WTC11 (cell line): Measurements from ENCODE around the gene IL20RA. TPM values are rescaled to one million over a fixed set of nuclear protein-coding genes. Genes with fewer than 3 reads are reported as not detected.

Experiments
- ATAC-seq: fragments of 200-7000 bp; cut with Tn5 transposase; 2 replicates; pipeline ENCODE4 v1.10.0; 2021; ENCODE audit warnings: mild to moderate bottlenecking, moderate library complexity
- CTCF ChIA-PET: fragments of 300-600 bp; sonication (Branson Sonifier 250); formaldehyde crosslinking; loops from one replicate; lab custom pipeline; 2021; ENCODE audit warnings: antibody characterized with exemption; lab: Charles Lee
- POLR2A ChIA-PET: fragments of 350-600 bp; sonication (Branson Sonifier 250); formaldehyde crosslinking; loops from one replicate; lab custom pipeline; 2021; ENCODE audit warnings: antibody characterized with exemption; lab: Charles Lee
- DNase-seq: peaks from one replicate; pipeline ENCODE4 v3.0.0; 2021; ENCODE audit warnings: low spot score
- H3K27ac Mint-ChIP-seq: 2 replicates; pipeline ENCODE4 v1.8.0; 2021; ENCODE audit warnings: mixed read lengths
- H3K27me3 Mint-ChIP-seq: 2 replicates; pipeline ENCODE4 v1.8.0; 2021; ENCODE audit warnings: low read depth, mild to moderate bottlenecking, moderate library complexity, mixed read lengths
- H3K36me3 Mint-ChIP-seq: 2 replicates; pipeline ENCODE4 v1.8.0; 2021; ENCODE audit warnings: mixed read lengths
- H3K4me1 Mint-ChIP-seq: 2 replicates; pipeline ENCODE4 v1.8.0; 2022; ENCODE audit warnings: mixed read lengths
- H3K4me3 Mint-ChIP-seq: 2 replicates; pipeline ENCODE4 v1.8.0; 2021; ENCODE audit warnings: mild to moderate bottlenecking, moderate library complexity, mixed read lengths
- H3K9me3 Mint-ChIP-seq: 2 replicates; pipeline ENCODE4 v1.8.0; 2021; ENCODE audit warnings: mixed read lengths
- AFF4 ChIP-seq: sonication (generic); formaldehyde crosslinking; IDR thresholded peaks from 2 replicates; pipeline ENCODE4 v1.8.1; 2023; ENCODE audit warnings: mild to moderate bottlenecking, missing genetic modification reagents, borderline replicate concordance
- ELF4 ChIP-seq: sonication (generic); formaldehyde crosslinking; IDR thresholded peaks from 2 replicates; pipeline ENCODE4 v1.8.1; 2022; ENCODE audit warnings: low read depth, mild to moderate bottlenecking, moderate library complexity, missing genetic modification reagents
- FOXP1 ChIP-seq: sonication (generic); formaldehyde crosslinking; IDR thresholded peaks from 2 replicates; pipeline ENCODE4 v1.8.0; 2022; ENCODE audit warnings: missing genetic modification reagents, mild to moderate bottlenecking, moderate library complexity, borderline replicate concordance
- GRHL2 ChIP-seq: fragments of 250-450 bp; sonication (Bioruptor Pico); IDR thresholded peaks from 2 replicates; pipeline ENCODE4 v1.8.0; 2022; ENCODE audit warnings: mild to moderate bottlenecking, moderate library complexity; ENCODE audit not compliant: insufficient replicate concordance, severe bottlenecking
- GTF2I ChIP-seq: fragments of 250-450 bp; sonication (Bioruptor Pico); conservative IDR thresholded peaks from 2 replicates; pipeline ENCODE4 v1.4.0; 2021; ENCODE audit warnings: mild to moderate bottlenecking
- HMGA2 ChIP-seq: fragments of 250-450 bp; sonication (Bioruptor Pico); IDR thresholded peaks from 2 replicates; pipeline ENCODE4 v1.4.0; 2021; ENCODE audit warnings: mild to moderate bottlenecking, moderate library complexity
- MAX ChIP-seq: sonication (generic); formaldehyde crosslinking; IDR thresholded peaks from 2 replicates; pipeline ENCODE4 v1.8.0; 2022; ENCODE audit warnings: mild to moderate bottlenecking, missing genetic modification reagents
- MYBL2 ChIP-seq: sonication (generic); formaldehyde crosslinking; IDR thresholded peaks from 2 replicates; pipeline ENCODE4 v1.8.1; 2023; ENCODE audit warnings: mild to moderate bottlenecking, moderate library complexity, missing genetic modification reagents
- NR3C1 ChIP-seq: sonication (generic); formaldehyde crosslinking; conservative IDR thresholded peaks from 2 replicates; pipeline ENCODE4 v1.8.1; 2023; ENCODE audit warnings: low read depth, mild to moderate bottlenecking, missing genetic modification reagents
- PRRX2 ChIP-seq: fragments of 250-450 bp; sonication (Bioruptor Pico); IDR thresholded peaks from 2 replicates; pipeline ENCODE4 v1.8.0; 2021; ENCODE audit warnings: mild to moderate bottlenecking
- SOX15 ChIP-seq: fragments of 250-450 bp; sonication (Bioruptor Pico); IDR thresholded peaks from 2 replicates; pipeline ENCODE4 v1.9.0; 2021; ENCODE audit warnings: mild to moderate bottlenecking
- SP1 ChIP-seq: sonication (generic); formaldehyde crosslinking; conservative IDR thresholded peaks from 2 replicates; pipeline ENCODE4 v1.8.1; 2022; ENCODE audit warnings: missing genetic modification reagents
- TEAD1 ChIP-seq: sonication (generic); formaldehyde crosslinking; IDR thresholded peaks from 2 replicates; pipeline ENCODE4 v1.8.0; 2022; ENCODE audit warnings: mild to moderate bottlenecking, missing genetic modification reagents
- TEAD4 ChIP-seq: sonication (generic); formaldehyde crosslinking; IDR thresholded peaks from 2 replicates; pipeline ENCODE4 v1.8.0; 2022; ENCODE audit warnings: mild to moderate bottlenecking, missing genetic modification reagents
- ZNF121 ChIP-seq: sonication (generic); formaldehyde crosslinking; IDR thresholded peaks from 2 replicates; pipeline ENCODE4 v1.8.0; 2023; ENCODE audit warnings: missing genetic modification reagents
- ZNF416 ChIP-seq: fragments of 250-450 bp; sonication (Bioruptor Pico); IDR thresholded peaks from 2 replicates; pipeline ENCODE4 v1.9.0; 2021; ENCODE audit warnings: mild to moderate bottlenecking, inconsistent platforms
- ZNF671 ChIP-seq: fragments of 250-450 bp; sonication (Bioruptor Pico); IDR thresholded peaks from 2 replicates; pipeline ENCODE4 v1.8.0; 2021; ENCODE audit warnings: mild to moderate bottlenecking
- total RNA-seq: library from RNA; stranded (reverse); gene quantifications from 3 replicates; pipeline ENCODE4 v1.2.3, GENCODE V29; 2021
- TF ChIP-seq, protein P1 (sequence below): sonication (generic); formaldehyde crosslinking; IDR thresholded peaks from 2 replicates; pipeline ENCODE4 v1.8.0; 2022; ENCODE audit warnings: mild to moderate bottlenecking, missing genetic modification reagents
- TF ChIP-seq, protein P2 (sequence below): sonication (generic); formaldehyde crosslinking; IDR thresholded peaks from 2 replicates; pipeline ENCODE4 v1.8.1; 2023; ENCODE audit warnings: mild to moderate bottlenecking, missing genetic modification reagents
- TF ChIP-seq, protein P3 (sequence below): sonication (generic); formaldehyde crosslinking; IDR thresholded peaks from 2 replicates; pipeline ENCODE4 v1.8.1; 2022; ENCODE audit warnings: low read depth, missing genetic modification reagents, borderline replicate concordance
- TF ChIP-seq, protein P4 (sequence below): sonication (generic); formaldehyde crosslinking; IDR thresholded peaks from 2 replicates; pipeline ENCODE4 v1.8.1; 2023; ENCODE audit warnings: mild to moderate bottlenecking, missing genetic modification reagents

The IL20RA gene
- total RNA-seq, 1 experiment from 2014 or later, result 1.3 TPM

DNA sequence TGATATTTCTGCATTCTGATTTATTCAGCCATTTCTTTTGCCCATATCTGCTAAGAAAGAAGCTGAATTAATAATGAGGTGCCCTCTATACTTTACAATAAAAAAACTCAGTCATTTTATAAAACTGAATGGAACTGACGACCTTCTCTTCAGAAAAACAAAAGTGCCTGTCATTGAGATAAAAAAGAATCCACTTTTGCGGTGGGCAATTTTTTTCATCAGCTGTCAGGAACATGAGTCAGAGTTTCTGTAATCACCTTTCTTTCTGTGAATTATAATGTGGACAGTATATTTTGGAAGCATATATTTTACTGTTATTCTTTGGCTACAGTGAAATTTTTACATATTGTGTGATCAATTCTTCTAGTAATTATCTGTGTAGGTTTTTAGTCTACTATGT, 33.4 kb downstream of the IL20RA start:
- CTCF ChIA-PET, result no interaction called here
- no peaks in the 10 kb centered on the region for H3K9me3 Mint-ChIP-seq
- H3K36me3 Mint-ChIP-seq, result no peaks in the 10 kb centered on the region
- H3K27me3 Mint-ChIP-seq, result no peaks in the 10 kb centered on the region
- DNase-seq, result no peak
- H3K4me1 Mint-ChIP-seq, result no peaks in the 10 kb centered on the region
- H3K27ac Mint-ChIP-seq, result no peak overlapping the region
- TF ChIP-seq SP1 (no peak), ZNF416 (CRISPR knock-in tag) (no peak), ZNF671 (CRISPR knock-in tag) (no peak), PRRX2 (no peak), MAX (no peak), TEAD4 (CRISPR knock-in tag) (no peak), SOX15 (CRISPR knock-in tag) (no peak), AFF4 (CRISPR knock-in tag) (no peak), GRHL2 (CRISPR knock-in tag) (no peak), HMGA2 (no peak), GTF2I (CRISPR knock-in tag) (no peak), NR3C1 (no peak), ZNF121 (no peak)
- TF ChIP-seq, protein P1, sequence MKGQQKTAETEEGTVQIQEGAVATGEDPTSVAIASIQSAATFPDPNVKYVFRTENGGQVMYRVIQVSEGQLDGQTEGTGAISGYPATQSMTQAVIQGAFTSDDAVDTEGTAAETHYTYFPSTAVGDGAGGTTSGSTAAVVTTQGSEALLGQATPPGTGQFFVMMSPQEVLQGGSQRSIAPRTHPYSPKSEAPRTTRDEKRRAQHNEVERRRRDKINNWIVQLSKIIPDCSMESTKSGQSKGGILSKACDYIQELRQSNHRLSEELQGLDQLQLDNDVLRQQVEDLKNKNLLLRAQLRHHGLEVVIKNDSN (CRISPR knock-in tag), result no peak
- TF ChIP-seq, protein P2, sequence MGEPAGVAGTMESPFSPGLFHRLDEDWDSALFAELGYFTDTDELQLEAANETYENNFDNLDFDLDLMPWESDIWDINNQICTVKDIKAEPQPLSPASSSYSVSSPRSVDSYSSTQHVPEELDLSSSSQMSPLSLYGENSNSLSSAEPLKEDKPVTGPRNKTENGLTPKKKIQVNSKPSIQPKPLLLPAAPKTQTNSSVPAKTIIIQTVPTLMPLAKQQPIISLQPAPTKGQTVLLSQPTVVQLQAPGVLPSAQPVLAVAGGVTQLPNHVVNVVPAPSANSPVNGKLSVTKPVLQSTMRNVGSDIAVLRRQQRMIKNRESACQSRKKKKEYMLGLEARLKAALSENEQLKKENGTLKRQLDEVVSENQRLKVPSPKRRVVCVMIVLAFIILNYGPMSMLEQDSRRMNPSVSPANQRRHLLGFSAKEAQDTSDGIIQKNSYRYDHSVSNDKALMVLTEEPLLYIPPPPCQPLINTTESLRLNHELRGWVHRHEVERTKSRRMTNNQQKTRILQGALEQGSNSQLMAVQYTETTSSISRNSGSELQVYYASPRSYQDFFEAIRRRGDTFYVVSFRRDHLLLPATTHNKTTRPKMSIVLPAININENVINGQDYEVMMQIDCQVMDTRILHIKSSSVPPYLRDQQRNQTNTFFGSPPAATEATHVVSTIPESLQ, result no peak
- TF ChIP-seq, protein P3, sequence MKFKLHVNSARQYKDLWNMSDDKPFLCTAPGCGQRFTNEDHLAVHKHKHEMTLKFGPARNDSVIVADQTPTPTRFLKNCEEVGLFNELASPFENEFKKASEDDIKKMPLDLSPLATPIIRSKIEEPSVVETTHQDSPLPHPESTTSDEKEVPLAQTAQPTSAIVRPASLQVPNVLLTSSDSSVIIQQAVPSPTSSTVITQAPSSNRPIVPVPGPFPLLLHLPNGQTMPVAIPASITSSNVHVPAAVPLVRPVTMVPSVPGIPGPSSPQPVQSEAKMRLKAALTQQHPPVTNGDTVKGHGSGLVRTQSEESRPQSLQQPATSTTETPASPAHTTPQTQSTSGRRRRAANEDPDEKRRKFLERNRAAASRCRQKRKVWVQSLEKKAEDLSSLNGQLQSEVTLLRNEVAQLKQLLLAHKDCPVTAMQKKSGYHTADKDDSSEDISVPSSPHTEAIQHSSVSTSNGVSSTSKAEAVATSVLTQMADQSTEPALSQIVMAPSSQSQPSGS (CRISPR knock-in tag), result no peak
- POLR2A ChIA-PET, result no interaction called here
- no peak overlapping the region for H3K4me3 Mint-ChIP-seq
- ATAC-seq, result no peak

GRCh38 chr6:137010128-137010718, 34.5 kb downstream of the IL20RA start:
- no peak for TF ChIP-seq ELF4
- TF ChIP-seq, protein P1 (CRISPR knock-in tag), result no peak
- TF ChIP-seq, protein P4, sequence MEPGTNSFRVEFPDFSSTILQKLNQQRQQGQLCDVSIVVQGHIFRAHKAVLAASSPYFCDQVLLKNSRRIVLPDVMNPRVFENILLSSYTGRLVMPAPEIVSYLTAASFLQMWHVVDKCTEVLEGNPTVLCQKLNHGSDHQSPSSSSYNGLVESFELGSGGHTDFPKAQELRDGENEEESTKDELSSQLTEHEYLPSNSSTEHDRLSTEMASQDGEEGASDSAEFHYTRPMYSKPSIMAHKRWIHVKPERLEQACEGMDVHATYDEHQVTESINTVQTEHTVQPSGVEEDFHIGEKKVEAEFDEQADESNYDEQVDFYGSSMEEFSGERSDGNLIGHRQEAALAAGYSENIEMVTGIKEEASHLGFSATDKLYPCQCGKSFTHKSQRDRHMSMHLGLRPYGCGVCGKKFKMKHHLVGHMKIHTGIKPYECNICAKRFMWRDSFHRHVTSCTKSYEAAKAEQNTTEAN (CRISPR knock-in tag), result no peak
- TF ChIP-seq TEAD4 (CRISPR knock-in tag), result no peak
- no peak for TF ChIP-seq HMGA2
- no peak for TF ChIP-seq TEAD1 (CRISPR knock-in tag)
- no peak for TF ChIP-seq MYBL2
- no peak for TF ChIP-seq FOXP1
- TF ChIP-seq, all 79 proteins: peak for 0
- DNase-seq (no peak), ATAC-seq (no peak)
- Mint-ChIP-seq H3K4me1 (no peaks in the 10 kb centered on the region), H3K27ac (no peak overlapping the region), H3K36me3 (no peaks in the 10 kb centered on the region), H3K9me3 (no peaks in the 10 kb centered on the region), H3K4me3 (no peak overlapping the region), H3K27me3 (no peaks in the 10 kb centered on the region)
- CTCF ChIA-PET, result no interaction called here
- POLR2A ChIA-PET, result interaction anchor here (0.6 kb wide), 1 partner anchor 16 kb away, joined by 7 read pairs; no protein-coding TSS in a partner anchor
